ENCODE measurements around the gene KIAA0586. TPM values are rescaled to one million over a fixed set of nuclear protein-coding genes. Genes with fewer than 3 reads are reported as not detected.
A peak's percentile ranks its signal among the peaks of the same experiment; 100 is the strongest.

KIAA0586 gene
- total RNA-seq, 1 donor from 2014 or later, result 20.1 TPM

DNA sequence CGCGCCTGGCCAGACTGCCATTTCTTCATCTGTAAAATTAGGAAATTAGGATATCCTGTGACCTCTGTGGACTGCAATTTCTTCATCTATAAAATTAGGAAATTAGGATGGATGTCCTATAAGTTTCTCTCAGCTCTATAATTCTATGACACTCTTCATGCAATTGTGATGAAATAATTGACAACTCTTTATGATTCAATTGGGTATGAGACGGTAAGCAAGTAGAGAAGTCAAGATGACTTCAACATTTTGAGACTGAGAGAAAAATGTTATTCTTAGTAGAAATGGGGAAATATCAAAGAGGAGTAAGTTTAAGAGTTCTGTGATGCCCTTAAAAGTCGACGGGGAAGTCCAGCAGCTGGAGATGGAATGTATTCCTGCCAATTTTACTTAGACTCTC lies 12.0 kb downstream of the KIAA0586 start:
- DNase-seq (ENCODE audit: low spot score in 2 of 2), result no peak
- no peaks in the 10 kb centered on the region for H3K27me3 ChIP-seq
- H3K4me3 ChIP-seq, result no peak overlapping the region
- H3K27ac ChIP-seq, result no peak overlapping the region
- no peaks in the 10 kb centered on the region for H3K9me3 ChIP-seq
- intact Hi-C loops (cut with DNase I), result loop anchor here (5.0 kb wide), 1 partner anchor 1033 kb away; no protein-coding TSS in a partner anchor
- H3K36me3 ChIP-seq, result peaks cover 16 to 49% of the 10 kb centered on the region in 2 donors
- TF ChIP-seq, protein P1, sequence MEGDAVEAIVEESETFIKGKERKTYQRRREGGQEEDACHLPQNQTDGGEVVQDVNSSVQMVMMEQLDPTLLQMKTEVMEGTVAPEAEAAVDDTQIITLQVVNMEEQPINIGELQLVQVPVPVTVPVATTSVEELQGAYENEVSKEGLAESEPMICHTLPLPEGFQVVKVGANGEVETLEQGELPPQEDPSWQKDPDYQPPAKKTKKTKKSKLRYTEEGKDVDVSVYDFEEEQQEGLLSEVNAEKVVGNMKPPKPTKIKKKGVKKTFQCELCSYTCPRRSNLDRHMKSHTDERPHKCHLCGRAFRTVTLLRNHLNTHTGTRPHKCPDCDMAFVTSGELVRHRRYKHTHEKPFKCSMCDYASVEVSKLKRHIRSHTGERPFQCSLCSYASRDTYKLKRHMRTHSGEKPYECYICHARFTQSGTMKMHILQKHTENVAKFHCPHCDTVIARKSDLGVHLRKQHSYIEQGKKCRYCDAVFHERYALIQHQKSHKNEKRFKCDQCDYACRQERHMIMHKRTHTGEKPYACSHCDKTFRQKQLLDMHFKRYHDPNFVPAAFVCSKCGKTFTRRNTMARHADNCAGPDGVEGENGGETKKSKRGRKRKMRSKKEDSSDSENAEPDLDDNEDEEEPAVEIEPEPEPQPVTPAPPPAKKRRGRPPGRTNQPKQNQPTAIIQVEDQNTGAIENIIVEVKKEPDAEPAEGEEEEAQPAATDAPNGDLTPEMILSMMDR (IDR thresholded peaks at IDR 0.05), result no peak
- no peaks in the 10 kb centered on the region for H3K4me1 ChIP-seq

DNA sequence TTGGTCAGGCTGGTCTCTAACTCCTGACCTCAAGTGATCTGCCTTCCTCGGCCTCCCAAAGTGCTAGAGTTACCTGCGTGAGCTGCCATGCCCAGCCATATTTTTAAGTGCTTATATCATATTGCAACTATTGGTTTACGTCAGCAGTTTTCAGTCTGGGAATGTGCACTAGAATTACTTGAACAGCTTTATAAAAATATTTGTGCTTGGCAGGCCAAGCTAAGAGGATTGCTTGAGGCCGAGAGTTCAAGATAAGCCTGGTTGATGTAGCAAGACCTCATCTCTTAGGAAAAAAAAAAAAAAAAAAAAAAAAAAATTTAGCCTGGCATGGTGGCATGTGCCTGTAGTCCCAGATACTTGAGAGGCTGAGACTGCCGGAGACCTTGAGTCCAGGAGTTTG lies 17.1 kb downstream of the KIAA0586 start:
- no peak for DNase-seq (ENCODE audit: low spot score in 2 of 2)
- Histone ChIP-seq H3K27me3 (no peaks in the 10 kb centered on the region), H3K27ac (peak overlapping the region; percentile 39 to 63), H3K36me3 (peaks cover 14 to 49% of the 10 kb centered on the region in 2 donors), H3K9me3 (no peaks in the 10 kb centered on the region), H3K4me1 (peaks cover 0 to 2% of the 10 kb centered on the region in 2 donors), H3K4me3 (no peak overlapping the region)
- TF ChIP-seq, protein P1 (IDR thresholded peaks at IDR 0.05), result no peak
- intact Hi-C loops (cut with DNase I), result no loop called here

DNA sequence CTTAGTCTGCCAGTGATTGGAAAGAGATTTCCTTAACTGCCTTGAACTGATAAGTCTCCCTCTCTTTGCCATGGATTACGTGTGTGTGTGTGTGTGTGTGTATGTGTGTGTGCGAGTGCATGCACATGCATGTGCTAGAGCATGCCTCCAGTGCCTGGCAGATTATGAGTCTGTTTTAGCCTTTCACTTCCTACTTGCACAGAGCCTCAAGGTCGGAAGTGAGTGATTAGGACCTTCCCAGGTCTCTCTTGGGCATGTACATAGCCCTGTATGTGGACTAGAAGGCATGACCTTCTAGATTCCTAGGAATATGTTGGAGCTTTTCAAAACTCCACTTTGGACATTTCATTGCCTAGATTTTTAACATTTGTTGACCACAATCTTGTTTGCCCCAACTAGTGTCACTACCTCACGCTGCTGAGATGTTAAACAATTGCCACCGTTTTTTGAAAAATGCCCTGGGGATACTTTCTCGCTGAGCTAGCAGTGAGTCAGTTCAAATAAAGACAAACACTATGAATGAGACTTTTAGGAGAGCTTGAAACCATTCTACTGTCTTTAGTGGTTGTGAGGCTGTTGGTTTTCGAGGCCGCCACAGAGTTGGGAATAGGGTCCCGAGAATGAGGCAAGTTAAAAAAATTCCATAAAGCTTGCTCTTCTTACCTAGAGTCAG lies 28.2 kb downstream of the KIAA0586 start:
- DNase-seq (ENCODE audit: low spot score in 2 of 2), result no peak
- Histone ChIP-seq H3K27me3 (no peaks in the 10 kb centered on the region), H3K36me3 (peaks cover 26 to 70% of the 10 kb centered on the region in 2 donors), H3K27ac (no peak overlapping the region), H3K9me3 (no peaks in the 10 kb centered on the region), H3K4me3 (no peak overlapping the region), H3K4me1 (no peaks in the 10 kb centered on the region)
- TF ChIP-seq, protein P1 (IDR thresholded peaks at IDR 0.05), result no peak
- intact Hi-C loops (cut with DNase I), result no loop called here

DNA sequence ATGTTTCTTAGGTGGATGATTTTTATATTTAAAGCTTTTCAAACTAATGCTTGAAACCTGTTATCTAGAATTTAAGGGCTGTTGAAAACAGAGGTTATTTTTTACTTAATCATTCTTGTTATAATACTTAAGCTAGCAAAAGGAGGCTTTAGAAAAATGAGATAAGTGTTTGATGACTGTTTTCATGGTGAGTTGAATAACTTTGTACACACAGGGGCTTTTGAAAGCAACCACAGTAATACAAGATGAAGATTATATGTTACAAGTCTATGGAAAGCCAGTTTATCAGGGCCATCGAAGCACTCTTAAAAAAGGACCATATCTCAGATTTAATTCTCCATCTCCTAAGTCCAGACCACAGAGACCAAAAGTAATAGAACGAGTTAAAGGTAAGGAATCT lies 33.3 kb downstream of the KIAA0586 start:
- no peaks in the 10 kb centered on the region for H3K27me3 ChIP-seq
- intact Hi-C loops (cut with DNase I), result no loop called here
- H3K9me3 ChIP-seq, result no peaks in the 10 kb centered on the region
- peaks cover 30 to 66% of the 10 kb centered on the region in 2 donors for H3K36me3 ChIP-seq
- no peak overlapping the region for H3K4me3 ChIP-seq
- DNase-seq (ENCODE audit: low spot score in 2 of 2), result no peak
- H3K27ac ChIP-seq, result no peak overlapping the region
- TF ChIP-seq, protein P1 (IDR thresholded peaks at IDR 0.05), result no peak
- no peaks in the 10 kb centered on the region for H3K4me1 ChIP-seq

DNA sequence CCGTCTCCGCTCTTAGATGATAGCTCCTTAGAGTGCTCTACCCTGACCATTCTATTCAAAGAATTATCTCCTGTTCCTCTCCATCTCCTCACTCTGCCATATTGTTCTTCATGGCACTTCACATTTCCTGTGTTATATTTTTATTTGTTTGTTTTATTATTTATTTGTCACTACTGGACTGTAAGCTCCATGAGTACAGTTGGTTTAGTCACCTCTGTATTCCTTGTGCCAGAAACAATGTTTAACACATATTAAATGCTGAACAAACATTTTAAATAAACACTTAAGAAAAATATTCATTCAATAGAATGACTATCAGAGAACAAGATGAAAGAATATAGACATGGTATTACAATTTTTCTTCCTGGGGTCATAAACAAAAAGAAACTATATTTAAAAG lies 35.6 kb downstream of the KIAA0586 start:
- Histone ChIP-seq H3K4me3 (no peak overlapping the region), H3K27ac (no peak overlapping the region), H3K9me3 (no peaks in the 10 kb centered on the region), H3K27me3 (no peaks in the 10 kb centered on the region), H3K4me1 (no peaks in the 10 kb centered on the region), H3K36me3 (peaks cover 25 to 57% of the 10 kb centered on the region in 2 donors)
- no peak for DNase-seq (ENCODE audit: low spot score in 2 of 2)
- intact Hi-C loops (cut with DNase I), result no loop called here
- TF ChIP-seq, protein P1 (IDR thresholded peaks at IDR 0.05), result no peak

Measured in ascending aorta (tissue), 2 donors.